Activated CD4-positive, alpha-beta T cell treated with anti-CD3 and anti-CD28 coated beads for 48 hours (primary cell): ENCODE data around the gene C19orf47.
"Not testable (repeated sequence)": the region's sequence is repeated elsewhere in the genome, so short reads cannot be mapped to it uniquely, and the experiment has no call there.

Experiments used
- DNase-seq: peaks from one replicate; pipeline ENCODE4 v3.0.0-alpha.2; 2020

C19orf47 gene

GRCh38 chr19:40342644-40343311 lies 5.4 kb downstream of the C19orf47 start:
- DNase-seq, result no peak

DNA sequence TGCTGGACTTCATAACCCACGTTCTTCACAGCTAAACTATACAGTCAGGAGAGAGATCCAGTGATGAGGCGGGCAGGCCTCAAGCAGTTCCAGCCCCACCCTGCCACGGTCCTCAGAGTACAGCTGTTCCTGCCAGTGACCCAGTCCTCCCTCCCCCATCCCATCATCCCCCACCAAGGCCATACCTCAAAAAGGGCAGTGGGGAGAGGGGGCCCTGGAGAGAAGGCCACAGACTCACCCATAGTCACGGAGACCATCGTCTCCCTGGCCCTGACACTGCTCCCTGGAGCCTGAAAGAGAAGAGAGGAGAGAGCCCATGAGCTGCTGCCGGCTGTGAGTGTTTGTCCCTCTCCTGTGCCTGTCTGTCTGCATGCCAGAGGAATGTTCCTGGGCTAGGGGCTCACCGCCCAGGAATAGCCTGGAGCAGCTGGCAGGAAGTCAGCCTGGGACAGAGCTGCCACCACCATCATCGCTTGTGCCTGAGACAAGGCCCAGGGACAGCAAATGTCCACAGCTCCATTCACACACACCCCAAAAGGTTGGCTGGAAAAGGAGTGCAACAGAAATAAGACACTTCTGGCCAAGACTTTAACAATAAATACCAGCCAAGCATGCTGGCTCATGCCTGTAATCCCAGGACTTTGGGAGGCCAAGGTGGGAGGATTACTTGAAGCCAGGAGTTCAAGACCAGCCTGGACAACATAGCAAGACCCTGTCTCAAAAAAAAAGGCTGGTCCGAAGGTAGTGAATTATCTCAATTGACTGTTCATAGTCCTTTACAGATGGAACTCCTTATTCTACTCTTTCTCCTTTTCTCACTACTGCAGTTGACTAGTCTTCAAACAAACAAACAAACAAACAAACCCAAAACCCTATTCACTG lies 6.4 kb downstream of the C19orf47 start:
- no peak for DNase-seq

DNA sequence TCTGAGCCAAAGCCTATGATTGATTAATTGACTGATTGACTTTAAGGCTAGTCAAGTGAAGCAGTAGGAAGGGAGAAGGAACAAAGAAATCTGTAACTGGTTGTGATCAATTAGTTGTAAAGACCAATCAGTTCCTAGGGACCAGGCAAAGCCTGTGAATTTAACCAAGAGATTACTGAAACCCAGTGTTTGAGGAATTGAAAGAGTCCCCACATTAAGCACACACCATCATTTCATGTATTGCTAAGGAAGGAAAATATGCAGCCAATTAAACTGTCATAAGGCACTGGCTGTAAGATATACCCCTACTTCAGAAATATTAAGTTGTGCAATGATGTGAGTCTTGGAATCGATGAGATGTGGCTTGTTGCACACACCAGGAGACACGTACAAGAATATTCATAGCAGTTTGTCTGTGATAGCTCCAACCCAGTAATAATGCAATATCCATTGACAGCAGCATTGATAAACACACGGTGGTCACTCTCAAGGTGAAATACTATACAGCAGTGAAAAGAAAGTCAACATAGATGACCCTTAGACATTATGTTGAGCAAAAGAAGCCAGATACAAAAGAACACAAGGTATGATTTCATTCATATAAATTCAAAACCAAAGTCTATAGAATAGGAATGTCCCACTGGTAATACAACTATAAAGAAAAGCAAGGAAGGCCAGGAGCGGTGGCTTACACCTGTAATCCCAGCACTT lies 9.0 kb downstream of the C19orf47 start:
- no peak for DNase-seq

- no peak for DNase-seq
Observed at GRCh38 chr19:40337594-40337993, 10.6 kb downstream of the C19orf47 start.

- DNase-seq, result no peak
Observed at GRCh38 chr19:40337107-40337506, 11.1 kb downstream of the C19orf47 start.

GRCh38 chr19:40336601-40336900 lies 11.6 kb downstream of the C19orf47 start:
- no peak for DNase-seq

- DNase-seq, result no peak
Observed at GRCh38 chr19:40335855-40336600, 12.2 kb downstream of the C19orf47 start.

- DNase-seq, result no peak
Observed at GRCh38 chr19:40335101-40335500, 13.1 kb downstream of the C19orf47 start.

- DNase-seq, result not testable (repeated sequence)
Observed at GRCh38 chr19:40333083-40333482, 15.1 kb downstream of the C19orf47 start.

GRCh38 chr19:40332669-40333068 lies 15.5 kb downstream of the C19orf47 start:
- no peak for DNase-seq

DNA sequence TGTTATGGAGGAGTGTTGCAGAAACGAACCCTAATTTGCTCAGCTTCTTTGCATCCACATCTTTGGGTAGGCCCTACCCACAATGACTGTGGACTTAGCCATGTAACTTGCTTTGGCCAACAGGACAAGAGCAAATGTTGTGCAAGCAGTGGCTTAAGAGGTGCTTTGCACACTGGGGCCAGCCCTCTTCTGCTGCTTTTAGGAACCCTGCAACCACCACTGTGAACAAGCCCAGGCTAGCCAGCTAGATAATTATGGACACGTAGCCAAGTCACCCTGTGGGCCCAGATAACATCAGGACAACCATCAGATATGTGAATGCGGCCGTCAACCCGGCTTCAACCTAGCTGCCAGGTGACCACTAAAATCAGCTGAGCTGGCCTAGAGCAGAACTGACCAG lies 17.1 kb downstream of the C19orf47 start:
- no peak for DNase-seq

GRCh38 chr19:40326201-40326600 lies 22.0 kb downstream of the C19orf47 start:
- DNase-seq, result no peak

DNA sequence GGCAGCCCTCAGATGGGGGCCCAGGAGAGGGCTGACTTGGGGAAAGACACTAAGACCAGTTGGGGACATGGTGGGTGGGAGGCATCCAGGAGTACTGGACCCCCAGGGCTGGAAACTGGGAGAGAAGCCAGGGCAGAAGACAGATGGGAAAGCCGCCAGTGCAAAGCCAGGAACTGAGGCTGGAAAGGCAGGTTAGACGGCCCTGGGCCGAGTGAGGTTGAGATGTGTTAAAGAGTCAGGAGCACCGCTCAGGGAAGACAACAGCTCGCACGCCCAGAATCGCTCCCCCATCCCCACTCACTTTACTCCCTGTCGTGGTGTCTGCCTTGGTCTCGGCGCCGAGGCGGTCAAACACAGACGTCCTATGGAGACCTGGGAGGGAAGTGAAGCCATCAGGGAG lies 24.5 kb downstream of the C19orf47 start:
- DNase-seq, result no peak

GRCh38 chr19:40322951-40323615 lies 25.1 kb downstream of the C19orf47 start:
- DNase-seq, result no peak

DNA sequence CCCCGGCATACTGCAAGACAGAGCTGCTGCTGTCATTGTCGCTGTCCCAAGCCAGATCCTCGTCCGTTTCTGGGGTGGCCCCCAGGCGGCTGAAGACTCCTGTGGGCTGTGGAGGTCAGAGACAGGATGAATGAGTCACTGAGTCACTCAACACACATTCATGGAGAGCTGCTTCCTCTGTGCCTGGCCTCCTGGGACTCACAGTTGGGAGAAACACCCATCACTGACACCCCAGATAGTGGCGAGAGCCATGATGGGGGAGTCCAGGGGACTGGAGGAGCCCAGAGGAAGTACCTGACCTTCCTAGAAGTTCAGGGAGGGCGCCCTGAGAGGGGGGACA lies 26.0 kb downstream of the C19orf47 start:
- no peak for DNase-seq

GRCh38 chr19:40321566-40322270 lies 26.5 kb downstream of the C19orf47 start:
- no peak for DNase-seq

DNA sequence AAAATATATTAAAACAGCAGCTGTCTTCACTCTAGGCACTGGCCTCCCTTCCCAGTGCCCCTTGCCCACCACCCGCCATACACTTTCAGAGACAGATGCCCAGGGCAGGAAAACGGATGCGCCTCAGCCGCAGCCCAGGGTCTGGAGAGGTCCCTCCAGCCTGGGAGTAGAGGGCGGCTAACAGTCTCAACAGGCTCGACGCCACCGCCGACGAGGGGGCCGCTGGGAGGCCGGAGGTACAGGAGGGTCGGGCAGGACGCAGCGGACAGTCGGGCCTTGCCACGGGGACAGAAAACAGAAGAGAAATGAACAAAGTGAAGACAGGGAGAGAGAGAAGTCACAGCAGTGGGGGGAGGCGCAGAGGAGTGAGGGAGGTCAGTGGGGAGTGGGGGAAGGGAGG lies 27.1 kb downstream of the C19orf47 start:
- no peak for DNase-seq

DNA sequence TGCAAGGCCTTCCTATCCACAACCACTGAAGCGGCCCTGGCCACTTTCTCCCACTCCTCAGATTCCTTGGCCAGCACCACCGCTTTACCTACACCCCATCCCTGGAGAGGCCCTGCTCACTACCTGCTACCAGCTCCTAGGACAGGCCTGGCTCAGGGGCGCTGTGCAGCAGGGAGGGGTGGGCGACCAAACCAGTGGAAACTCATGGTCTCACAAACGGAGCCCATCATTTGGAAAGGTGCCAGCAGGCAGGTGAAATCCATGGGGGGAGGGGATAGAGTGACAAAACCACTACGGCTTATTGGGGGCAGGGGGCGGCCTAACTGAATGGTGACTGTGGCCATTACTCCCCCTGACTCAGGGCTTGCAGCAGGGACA lies 27.6 kb downstream of the C19orf47 start:
- no peak for DNase-seq

DNA sequence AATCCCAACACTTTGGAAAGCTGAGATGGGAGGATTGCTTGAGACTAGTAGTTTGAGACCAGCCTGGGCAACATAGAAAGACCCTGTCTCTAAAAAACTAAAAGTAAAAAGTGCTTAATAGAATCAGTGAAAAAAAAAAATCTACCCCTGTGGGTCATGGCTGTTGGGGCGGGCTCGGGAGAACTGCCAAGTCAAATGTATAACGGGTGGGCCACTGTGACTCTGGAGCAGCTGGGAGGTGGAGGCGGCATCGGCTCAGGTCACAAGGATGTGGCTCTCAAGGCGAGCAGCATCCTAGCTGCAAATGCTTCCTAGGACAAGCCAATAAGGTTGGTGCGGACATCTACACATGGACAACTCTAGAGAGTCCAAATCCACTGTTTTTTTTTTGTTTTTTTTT lies 30.9 kb downstream of the C19orf47 start:
- no peak for DNase-seq

DNA sequence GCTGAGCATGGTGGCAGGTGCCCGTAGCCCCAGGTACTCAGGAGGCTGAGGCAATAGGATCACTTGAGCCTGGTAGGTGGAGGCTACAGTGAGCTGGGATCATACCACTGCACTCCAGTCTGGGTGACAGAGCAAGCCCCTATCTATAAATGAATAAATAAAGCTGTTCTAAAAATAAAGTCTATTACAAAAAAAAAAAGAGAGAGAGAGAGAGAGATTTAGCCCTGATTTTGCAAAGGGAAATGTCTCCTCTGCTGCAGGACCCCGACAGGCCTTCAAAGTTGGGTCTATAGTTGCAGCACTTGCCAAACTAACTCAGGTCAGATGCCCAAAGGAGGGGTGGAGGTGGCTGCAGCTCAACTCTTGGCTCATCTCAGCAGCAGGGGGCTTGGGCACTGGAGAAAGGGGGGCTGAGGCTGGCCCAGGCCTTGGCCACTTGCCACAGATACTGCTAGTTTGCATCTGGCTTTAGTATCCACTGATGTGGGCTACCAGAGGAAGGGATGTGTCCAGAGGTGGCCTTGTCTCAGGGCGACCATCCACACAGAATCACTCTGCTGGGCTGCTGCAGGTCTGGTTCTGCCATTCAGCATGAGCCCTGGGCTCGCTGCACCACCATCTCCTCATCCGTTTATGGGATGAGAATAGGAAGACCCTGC lies 32.3 kb downstream of the C19orf47 start:
- no peak for DNase-seq

- DNase-seq, result no peak
Observed at GRCh38 chr19:40314656-40315055, 33.5 kb downstream of the C19orf47 start.
